NCI-H146 treated with DMSO at 0.1 percent for 48 hours (cell line): ENCODE data around the gene SMYD3.

Experiments
- DNase-seq: peaks from one replicate; lab custom pipeline; 2025; ENCODE audit not compliant: unreplicated experiment; lab: John Stamatoyannopoulos, UW

Gene SMYD3

DNA sequence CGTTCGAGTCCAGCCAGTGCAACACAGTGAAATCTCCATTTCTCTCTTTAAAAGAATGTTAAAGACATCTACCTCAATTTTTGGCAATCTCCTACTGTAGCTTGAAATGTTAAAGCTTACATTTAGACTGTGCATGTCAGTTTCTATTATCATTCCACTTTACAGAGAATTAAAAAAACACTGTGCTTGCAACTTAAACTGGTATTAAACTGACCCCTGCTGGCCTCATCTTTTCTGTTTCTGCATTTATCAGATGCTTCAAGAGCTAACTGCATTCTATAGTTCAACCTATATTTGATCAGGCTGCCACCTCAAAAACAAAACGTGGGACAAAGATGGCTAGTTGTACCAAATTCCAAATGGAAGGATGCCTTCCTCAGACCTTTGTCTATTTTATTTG lies 226.5 kb downstream of the SMYD3 start:
- peak; percentile 47 for DNase-seq

DNA sequence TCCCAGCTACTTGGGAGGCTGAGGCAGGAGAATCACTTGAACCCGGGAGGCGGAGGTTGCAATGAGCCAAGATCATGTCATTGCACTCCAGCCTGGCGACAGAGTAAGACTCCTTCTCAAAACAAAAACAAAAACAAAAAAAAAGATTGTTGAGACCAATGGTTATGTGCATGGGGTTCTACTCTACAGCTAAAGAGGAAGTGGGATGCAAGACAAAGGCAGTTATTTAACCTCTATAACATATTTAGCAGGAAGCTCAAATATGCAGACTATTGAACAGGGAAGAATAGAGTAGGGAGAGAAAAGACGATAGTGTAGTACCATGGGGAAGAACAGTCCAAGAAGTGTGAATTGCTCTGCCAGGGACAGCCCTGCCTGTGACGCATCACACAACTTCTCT lies 227.7 kb downstream of the SMYD3 start:
- no peak for DNase-seq

DNA sequence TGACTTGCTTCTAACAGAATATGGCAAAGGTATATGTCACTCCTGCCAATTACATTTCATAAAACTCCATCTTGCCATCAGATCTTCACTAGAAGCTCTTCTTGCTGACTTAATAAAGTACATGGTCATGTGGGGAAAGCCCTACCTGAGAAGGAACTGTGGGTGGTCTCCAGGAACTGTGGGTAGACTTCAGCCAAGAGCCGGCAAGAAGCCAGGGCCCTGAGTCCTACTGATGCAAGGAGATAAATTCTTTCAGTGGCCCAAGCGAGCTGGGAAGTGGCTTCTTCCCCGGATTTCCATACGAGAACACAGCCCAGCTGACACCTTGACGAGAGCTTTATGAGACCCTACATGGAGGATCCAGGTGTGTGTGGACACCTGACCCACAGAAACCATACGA lies 228.7 kb downstream of the SMYD3 start:
- no peak for DNase-seq

DNA sequence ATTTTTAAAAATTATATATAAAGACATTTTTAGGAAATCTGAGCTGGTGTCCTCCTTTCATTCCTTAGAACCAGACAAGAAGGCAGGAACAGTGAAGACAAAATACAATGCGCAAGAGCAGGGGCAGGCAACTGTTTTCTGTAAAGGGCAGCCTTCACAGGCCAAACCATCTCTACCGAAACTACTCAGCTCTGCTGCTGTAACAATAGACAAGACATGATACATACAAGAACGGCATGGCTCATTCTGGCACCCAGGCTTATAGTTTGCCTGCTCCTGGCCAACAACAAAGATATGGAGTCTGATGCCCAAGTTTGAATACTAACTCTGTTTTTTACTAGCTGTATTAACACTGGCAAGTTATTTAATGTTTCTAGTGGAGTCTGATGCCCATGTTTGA lies 232.0 kb downstream of the SMYD3 start:
- no peak for DNase-seq

DNA sequence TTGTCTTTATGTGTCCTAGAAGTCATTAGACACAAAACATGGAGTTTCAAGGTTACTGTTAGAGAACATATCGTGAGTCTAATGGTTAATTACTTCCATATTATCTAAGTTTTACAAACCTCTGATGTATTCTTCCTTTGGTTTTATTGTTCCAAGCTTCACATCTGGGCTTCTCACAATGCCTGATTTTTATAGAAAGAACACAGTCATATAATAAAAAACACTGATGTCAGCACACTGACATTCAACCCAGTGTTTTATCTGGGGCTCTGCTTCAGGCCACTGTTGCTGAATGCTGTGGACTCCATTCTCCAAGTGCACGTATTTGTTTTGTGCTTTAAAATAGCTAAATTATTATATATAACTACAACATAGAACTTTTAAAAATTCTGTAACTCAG lies 232.9 kb downstream of the SMYD3 start:
- no peak for DNase-seq

DNA sequence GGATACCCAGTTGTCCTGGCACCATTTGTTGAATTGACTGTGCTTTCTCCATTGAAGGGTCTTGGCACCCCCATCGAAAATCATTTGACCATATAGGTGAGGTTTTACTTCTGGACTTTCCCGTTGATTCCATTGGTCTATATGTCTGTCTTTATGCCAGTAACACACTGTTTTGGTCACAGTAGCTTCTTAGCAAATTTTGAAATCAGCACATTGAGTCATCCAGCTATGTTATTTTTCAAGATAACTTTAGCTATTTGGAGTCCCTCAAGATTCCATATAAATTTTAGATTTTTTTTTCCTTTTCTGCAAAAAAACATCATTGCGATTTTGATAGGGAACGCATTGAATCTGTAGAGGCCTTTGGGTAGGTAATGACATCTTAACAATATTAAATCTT lies 235.6 kb downstream of the SMYD3 start:
- no peak for DNase-seq

DNA sequence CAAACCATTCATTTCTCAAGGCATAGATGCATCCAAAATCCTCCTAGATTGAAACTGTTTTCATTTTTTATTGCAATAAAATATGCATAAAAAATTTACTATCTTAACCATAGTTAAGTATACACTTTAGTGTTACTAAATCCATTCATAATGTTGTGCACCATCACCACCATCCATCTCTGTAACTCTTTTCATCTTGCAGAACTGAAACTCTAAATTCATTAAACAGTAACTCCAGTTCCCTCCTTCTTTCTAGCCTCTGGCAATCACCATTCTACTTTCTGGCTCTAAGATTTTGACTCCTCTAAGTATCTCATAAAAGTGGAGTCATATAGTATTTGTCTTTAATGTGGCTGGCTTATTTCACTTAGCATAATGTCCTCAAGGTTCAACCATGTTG lies 236.8 kb downstream of the SMYD3 start:
- no peak for DNase-seq

DNA sequence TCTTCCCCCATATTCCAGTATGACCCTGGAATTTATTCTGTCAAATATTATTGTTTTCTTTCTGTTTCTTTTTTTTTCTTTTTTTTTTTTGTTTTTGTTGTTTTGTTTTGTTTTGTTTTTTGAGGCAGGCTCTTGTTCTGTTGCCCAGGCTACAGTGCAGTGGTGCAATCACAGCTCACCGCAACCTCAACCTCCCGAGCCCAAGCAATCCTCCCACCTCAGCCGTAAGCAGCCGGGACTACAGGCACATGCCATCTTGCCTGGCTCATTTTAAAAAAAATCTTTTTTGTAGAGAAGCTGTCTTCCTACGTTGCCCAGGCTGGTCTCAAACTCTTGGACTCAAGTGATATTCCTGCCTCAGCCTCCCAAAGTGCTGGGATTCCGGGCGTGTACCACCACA lies 237.6 kb downstream of the SMYD3 start:
- no peak for DNase-seq

DNA sequence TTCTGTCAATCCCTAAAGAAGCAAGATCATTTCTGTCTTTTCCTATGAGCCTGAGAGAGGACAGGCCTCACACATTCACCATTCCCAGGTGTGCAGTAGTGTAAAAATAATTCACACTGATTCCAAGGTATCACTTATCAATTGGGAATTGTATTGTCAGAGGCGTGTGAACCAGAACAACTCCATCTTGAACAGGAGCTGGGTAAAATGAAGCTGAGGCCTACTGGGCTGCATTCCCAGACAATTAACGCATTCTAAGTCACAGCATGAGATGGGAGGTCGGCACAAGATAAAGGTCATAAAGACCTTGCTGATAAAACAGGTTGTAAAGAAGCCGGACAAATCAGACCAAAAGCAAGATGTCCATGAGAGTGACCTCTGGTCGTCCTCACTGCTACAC lies 239.2 kb downstream of the SMYD3 start:
- peak; percentile 29 for DNase-seq

DNA sequence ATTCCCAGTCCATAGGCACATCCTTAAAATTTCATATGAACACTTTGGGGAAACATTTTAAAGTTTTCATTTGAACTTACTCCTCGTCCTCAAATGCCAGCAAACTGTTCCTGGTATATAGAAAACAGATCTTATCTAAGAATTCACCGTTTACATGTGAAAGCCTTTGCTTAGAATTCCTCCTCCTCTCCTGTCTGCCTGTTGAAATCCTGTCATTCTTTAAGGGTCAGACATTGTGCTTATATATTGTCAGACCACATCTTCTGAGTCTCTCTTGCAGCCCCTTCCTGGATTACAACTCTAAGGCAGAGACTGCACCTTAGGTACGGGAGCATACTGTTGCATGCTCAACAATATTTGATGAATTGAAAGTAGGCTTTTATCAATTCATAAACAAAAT lies 239.7 kb downstream of the SMYD3 start:
- DNase-seq: no peak

DNA sequence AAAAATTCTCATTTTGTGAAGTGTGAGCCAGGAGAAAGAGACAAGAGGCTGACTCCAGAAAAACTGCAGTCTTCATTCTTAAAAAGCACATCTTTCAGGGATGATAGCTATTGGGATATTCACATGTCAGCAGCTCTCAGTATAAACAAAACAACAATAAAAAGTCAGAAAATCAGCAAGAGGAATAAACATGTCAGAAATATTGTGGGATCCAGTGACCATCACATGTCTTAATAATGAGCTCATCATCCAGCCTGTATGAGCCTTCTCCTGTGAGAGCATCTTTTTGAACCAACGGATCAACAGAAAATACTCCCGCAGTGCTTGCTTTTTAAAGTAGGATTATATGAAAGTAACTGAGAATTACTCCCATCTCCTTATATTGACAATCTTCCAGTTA lies 241.6 kb downstream of the SMYD3 start:
- no peak for DNase-seq

DNA sequence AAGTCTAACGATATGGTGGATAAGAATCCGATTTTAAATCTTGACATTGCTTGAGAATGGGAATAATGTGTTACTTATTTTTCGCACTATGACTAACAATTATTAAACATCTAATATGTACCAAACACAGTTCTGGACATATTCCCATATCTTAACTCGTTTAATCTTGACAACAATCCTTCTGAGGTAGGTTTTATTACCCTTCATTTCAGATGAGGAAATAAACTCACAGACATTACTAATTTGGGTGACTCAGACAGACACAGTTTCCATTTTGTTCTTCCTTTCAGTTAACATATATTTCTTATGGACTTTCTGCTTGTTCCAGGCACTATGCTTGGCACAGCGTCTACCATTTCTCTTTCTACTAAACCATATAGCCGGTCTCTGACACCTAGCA lies 244.8 kb downstream of the SMYD3 start:
- DNase-seq: no peak

DNA sequence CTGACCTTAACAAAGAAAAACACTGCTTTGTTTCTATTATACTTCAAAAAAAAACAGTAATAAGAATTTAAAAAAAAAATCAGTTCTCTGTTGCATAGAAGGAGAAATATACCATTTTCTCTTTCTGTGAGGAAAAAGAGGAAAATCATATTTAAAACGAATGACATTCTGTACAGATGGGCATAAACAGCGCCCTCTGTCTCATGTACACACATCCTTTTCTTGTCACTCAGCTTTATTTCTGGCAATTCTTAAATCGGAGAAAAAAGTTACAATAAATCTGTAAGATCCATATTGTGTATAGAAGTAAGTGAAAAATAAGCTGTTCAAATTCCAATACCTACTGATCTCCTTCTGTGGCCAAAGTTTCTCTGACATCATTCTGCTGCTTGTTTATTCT lies 245.4 kb downstream of the SMYD3 start:
- DNase-seq: no peak

DNA sequence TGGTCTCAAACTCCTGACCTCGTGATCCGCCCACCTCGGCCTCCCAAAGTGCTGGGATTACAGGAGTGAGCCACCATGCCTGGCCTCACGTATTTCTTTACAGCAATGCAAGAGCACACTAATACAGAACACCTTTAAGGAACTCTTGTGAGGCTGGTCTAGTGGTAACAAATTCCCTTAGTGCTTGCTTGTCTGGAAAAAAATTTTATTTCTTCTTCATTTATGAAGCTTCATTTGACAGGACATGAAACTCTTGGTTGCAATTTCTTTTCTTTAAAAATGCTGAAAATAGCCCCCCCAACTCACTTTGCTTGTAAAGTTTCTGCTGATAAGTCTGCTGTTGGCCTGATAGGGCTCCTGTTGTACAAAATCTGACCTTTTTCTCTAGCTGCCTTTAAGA lies 248.8 kb downstream of the SMYD3 start:
- DNase-seq: no peak

DNA sequence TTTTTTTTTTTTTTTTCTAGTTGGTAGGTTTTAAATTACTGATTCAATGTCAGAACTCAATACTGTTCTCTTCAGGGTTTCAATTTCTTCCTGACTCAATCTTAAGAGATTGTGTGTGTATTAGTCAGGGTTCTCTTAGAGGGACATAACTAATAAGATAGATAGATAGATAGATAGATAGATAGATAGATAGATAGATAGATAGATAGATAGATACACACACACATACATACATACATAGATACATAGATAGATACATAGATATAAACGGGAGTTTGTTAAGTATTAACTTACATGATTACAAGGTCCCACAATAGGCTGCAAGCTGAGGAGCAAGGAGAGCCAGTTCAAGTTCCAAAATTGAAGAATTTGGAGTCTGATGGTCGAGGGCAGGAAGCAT lies 251.3 kb downstream of the SMYD3 start:
- no peak for DNase-seq

DNA sequence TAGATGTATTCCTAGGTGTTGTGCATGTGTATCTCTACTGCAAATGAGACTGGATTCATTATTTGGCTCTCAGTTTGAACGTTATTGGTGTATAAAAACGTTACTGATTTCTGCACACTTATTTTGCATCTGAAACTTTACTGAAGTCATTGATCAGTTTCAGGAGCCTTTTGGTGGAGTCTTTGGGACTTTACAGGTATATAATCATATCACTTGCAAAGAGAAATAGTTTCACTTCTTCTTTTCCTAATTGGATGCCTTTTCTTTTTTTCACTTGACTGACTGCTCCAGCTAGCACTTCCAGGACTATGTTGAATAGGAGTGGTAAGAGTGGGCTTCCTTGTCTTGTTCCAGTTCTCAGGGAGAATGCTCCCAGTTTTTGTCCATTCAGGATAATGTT lies 252.2 kb downstream of the SMYD3 start:
- DNase-seq: no peak

DNA sequence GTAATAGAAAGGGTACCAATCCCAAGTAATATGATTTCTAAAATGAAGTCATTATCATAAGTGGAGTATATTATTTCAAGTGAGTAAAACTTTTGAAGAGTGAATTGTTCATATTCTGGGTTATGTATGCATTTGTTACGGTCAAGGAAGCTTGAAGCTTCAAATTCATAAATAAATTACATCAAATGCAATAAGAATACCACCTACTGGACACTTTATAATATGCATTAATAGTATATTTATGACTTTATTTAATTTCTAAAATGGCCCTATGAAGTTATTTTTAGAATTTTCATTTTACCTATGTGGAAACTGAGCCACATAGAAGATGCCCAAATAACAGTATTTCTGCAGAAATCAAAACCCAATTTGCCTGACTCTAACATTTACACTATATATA lies 260.6 kb downstream of the SMYD3 start:
- DNase-seq: no peak

DNA sequence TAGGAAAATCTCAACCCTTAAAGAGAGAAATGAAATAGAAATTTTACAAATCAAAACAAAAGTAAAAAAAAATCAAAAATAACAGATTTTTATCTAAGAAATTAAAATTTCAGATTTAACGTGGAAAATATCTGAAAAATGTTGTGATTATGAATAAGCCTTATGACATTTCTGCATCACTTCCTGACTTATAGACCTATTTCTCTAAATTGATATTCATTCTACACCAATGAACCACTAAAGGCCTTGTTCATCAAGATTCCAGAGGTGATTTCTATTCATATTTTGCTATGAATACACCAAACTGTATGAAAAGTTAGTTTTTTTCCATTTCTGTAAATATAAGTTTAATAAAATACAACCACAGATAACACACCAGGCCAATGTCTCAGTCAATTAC lies 261.5 kb downstream of the SMYD3 start:
- no peak for DNase-seq

DNA sequence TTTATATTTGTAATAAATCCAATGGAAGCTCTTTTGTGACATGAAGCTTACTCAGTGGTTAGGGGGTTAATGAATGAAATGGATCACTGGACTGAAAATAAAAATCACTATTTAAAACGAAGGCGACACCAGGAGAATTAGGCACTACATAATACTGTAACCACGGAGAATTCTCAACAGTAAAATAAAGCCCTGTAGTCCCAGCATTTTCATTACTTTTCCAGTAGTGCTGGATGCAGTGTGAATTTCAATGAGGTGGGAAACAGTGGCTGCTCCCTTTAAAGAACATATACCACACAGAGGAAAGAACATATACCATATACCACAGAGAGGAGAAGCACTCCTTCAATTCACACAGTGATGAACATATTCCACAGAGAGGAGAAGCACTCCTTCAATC lies 275.0 kb downstream of the SMYD3 start:
- DNase-seq: no peak

DNA sequence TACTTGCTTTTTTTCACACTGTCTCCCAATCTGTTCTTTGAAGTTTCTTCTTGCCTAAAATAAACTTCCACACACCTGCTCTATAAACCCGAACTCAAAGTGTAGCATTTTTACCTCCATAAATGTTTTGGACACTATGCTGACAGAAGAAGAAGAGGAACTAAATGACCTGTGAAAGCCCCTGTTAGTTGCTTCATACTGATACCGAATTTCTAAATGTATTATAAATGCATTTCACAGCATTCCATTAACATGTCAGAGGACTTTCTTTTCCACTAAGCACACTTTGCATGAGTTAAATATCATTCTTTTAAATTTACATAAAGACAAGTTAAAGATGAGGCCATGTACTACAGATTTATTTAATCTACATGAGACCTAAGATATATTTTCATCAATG lies 281.0 kb downstream of the SMYD3 start:
- DNase-seq: no peak

DNA sequence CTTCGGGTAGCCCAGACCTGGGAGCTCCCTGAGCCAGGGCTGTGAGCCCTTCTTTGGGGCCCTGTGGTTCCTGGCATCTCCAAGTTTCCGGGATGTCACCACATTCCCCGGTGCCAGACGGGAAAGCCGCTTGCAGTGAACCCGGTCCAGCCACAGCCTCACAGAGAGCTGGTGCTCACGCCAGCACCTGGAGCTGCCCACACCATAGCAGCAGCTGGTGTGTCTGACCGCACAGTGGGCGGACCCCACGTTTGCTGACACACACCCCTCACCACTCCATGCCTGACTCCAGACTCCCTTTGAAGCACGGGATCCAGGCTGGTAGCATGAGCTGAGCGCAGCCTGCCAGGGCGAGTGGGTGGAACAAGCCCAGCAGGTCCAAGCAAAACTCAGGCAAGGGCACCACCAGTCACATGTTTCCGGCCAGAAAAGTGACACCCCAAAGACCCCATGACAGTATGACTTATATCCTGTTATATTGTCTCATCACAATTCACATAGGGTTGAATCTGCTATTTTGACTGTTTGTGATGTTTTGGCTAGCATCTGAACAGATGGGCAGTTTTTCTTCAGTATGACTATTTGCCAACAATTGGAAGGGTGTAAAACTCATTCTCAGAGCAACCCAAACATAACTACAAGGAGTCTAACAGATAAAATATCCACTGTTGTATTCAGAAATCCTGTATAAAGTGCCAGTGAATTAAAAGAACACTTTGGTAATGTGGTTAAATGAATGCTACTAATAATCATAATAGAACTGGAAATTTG lies 285.4 kb downstream of the SMYD3 start:
- no peak for DNase-seq

DNA sequence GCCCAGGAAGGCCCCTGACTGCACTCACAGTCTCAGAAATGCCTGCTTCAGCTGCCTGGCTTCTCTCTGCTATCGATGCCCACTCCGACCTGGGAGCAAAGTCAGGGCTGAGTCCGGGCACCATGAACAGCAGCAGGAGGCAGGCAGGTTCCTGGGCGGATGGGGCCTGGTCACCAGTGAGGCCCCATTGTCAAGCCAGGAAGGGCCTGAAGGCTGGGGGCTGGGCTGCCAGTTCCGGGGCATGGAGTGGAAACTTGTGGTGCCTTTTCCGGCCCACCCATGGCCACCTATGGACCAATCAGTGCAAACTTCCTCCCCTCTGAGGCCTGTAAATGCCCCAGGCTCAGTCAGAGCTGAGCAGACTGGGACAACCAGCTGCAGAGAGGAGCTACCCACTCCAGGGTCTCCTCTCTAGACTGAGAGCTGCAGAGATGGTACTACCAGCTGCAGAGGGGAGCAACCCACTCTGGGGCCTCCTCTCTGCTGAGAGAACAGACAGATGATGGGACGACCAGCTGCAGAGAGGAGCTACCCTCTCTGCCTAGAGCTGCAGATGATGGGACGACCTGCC lies 286.5 kb downstream of the SMYD3 start:
- DNase-seq: no peak

DNA sequence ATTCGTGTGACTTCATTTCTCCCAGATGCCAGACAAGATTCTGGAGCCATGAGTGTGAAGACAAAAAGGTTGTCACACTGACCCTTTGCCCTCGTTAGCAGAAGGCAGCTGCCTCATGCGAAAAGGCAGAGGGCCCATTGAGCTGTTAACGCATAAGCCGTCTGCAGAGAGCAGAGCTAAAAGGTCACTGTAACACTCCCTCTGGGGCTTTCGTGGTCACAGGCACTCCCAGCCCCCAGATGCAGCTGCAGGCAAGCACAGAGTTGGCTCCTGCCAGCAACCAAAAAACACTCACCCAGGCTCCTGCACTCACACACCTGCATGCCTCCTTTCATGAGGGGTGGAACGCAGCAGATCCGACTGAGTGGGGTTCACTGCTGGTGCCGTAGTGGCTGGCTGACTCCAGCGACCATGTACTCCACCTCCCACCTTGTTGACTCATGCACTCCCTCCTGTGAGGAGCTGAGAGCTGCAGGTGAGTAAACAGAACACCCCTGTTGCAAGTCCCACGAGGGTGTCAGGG lies 287.5 kb downstream of the SMYD3 start:
- peak; percentile 97 for DNase-seq
